GM12891 (cell line): Measurements from ENCODE around the gene FIBP.
A peak's percentile ranks its signal among the peaks of the same experiment; 100 is the strongest.
"Not testable (repeated sequence)": the region's sequence is repeated elsewhere in the genome, so short reads cannot be mapped to it uniquely, and the experiment has no call there.

Experiments
- DNase-seq: peaks from one replicate; pipeline ENCODE4 v3.0.0; 2011; ENCODE audit warnings: low spot score; ENCODE audit not compliant: insufficient read length
- FAIRE-seq: peaks from 2 replicates; lab custom pipeline; 2011; peaks lifted over from hg19 to GRCh38; lab: Jason Lieb, UNC
- PAX5 ChIP-seq: IDR thresholded peaks from 2 replicates; pipeline ENCODE4 v1.6.1; 2011; ENCODE audit warnings: low read length, moderate library complexity, mild to moderate bottlenecking; ENCODE audit not compliant: insufficient read depth, severe bottlenecking
- POLR2A ChIP-seq: IDR thresholded peaks from 2 replicates; pipeline ENCODE4 v1.6.1; 2011; ENCODE audit warnings: low read depth, low read length, control low read depth
- POLR2AphosphoS5 ChIP-seq: IDR thresholded peaks from 2 replicates; pipeline ENCODE4 v1.6.1; 2011; ENCODE audit warnings: low read depth, low read length, control low read depth
- POU2F2 ChIP-seq: IDR thresholded peaks from 2 replicates; pipeline ENCODE4 v1.6.1; 2011; ENCODE audit warnings: low read depth, mild to moderate bottlenecking, control low read depth, low read length, moderate library complexity
- SPI1 ChIP-seq: IDR thresholded peaks from 2 replicates; pipeline ENCODE4 v1.6.1; 2011; ENCODE audit warnings: low read depth, low read length, control low read depth
- TAF1 ChIP-seq: IDR thresholded peaks from 2 replicates; pipeline ENCODE4 v1.6.1; 2011; ENCODE audit warnings: low read depth, low read length, control low read depth

Gene FIBP

GRCh38 chr11:65852508-65853245 is 35.6 kb downstream of the FIBP start:
- no peak for TF ChIP-seq SPI1
- peak; percentile 23 for TF ChIP-seq POLR2AphosphoS5
- TF ChIP-seq POU2F2: peak; percentile 8; the same call in 1 of the 2 replicates
- peak; percentile 48 for TF ChIP-seq POLR2A
- no peak for TF ChIP-seq TAF1
- TF ChIP-seq PAX5: no peak
- DNase-seq: no peak
- FAIRE-seq: no peak

- TF ChIP-seq PAX5: no peak
- TF ChIP-seq POLR2AphosphoS5: peak; percentile 76
- TF ChIP-seq SPI1: no peak
- TF ChIP-seq POLR2A: peak; percentile 27; the same call in 1 of the 2 replicates
- TF ChIP-seq TAF1: peak; percentile 10; the same call in 1 of the 2 replicates
- TF ChIP-seq POU2F2: peak; percentile 41; the same call in 1 of the 2 replicates
- FAIRE-seq (no peak), DNase-seq (no peak)
Measured at GRCh38 chr11:65851811-65852507, 36.3 kb downstream of the FIBP start.

- DNase-seq (no peak), FAIRE-seq (peak; percentile 9)
- TF ChIP-seq PAX5: no peak
- TF ChIP-seq POLR2AphosphoS5: 0 out of 2 replicates have a peak, but pooled peaks have one; percentile 16
- peak; percentile 7; the same call in 1 of the 2 replicates for TF ChIP-seq POLR2A
Measured at GRCh38 chr11:65851083-65851579, 37.1 kb downstream of the FIBP start.

GRCh38 chr11:65850217-65851082 is 37.8 kb downstream of the FIBP start:
- FAIRE-seq: no peak
- peak; percentile 58 for TF ChIP-seq POLR2AphosphoS5
- no peak for TF ChIP-seq SPI1
- no peak for TF ChIP-seq POU2F2
- TF ChIP-seq TAF1: no peak
- no peak for TF ChIP-seq PAX5
- peak; percentile 27; the same call in 1 of the 2 replicates for TF ChIP-seq POLR2A
- DNase-seq: no peak

GRCh38 chr11:65849771-65850216 is 38.5 kb downstream of the FIBP start:
- FAIRE-seq: no peak
- no peak for TF ChIP-seq PAX5
- TF ChIP-seq SPI1: no peak
- 0 out of 2 replicates have a peak, but pooled peaks have one; percentile 8 for TF ChIP-seq POLR2A
- TF ChIP-seq POLR2AphosphoS5: peak; percentile 14; the same call in 1 of the 2 replicates

GRCh38 chr11:65849366-65849765 is 38.9 kb downstream of the FIBP start:
- DNase-seq (no peak), FAIRE-seq (no peak)
- TF ChIP-seq TAF1 (no peak), SPI1 (no peak), POLR2AphosphoS5 (no peak), POLR2A (0 out of 2 replicates have a peak, but pooled peaks have one; percentile 34), PAX5 (no peak), POU2F2 (no peak)

More at GRCh38 chr11:65849771-65850216, 38.5 kb downstream of the FIBP start:
- no peak for DNase-seq

GRCh38 chr11:65848693-65849092 is 39.6 kb downstream of the FIBP start:
- FAIRE-seq, DNase-seq: not testable (repeated sequence)

- DNase-seq (no peak), FAIRE-seq (no peak)
- no peak for TF ChIP-seq SPI1
- TF ChIP-seq POLR2AphosphoS5: no peak
- no peak for TF ChIP-seq TAF1
- no peak for TF ChIP-seq POLR2A
- no peak for TF ChIP-seq PAX5
- no peak for TF ChIP-seq POU2F2
Measured at GRCh38 chr11:65847746-65848145, 40.5 kb downstream of the FIBP start.

GRCh38 chr11:65844231-65844872 is 43.9 kb downstream of the FIBP start:
- DNase-seq: no peak
- FAIRE-seq: no peak
- TF ChIP-seq POU2F2 (no peak), SPI1 (no peak), PAX5 (no peak), POLR2A (no peak), TAF1 (no peak)
